22Rv1 (cell line): Measurements from ENCODE around the gene RACK1.

ENCODE experiments used
- H3K27ac ChIP-seq: fragments of 450-650 bp; 2 replicates; pipeline ENCODE4 v1.5.1; 2017
- ZFX ChIP-seq: fragments of 450-650 bp; IDR thresholded peaks from 2 replicates; pipeline ENCODE4 v1.6.1; 2017; ENCODE audit warnings: antibody characterized with exemption, borderline replicate concordance
- TF ChIP-seq, protein P1 (sequence below): fragments of 450-650 bp; IDR thresholded peaks from 2 replicates; pipeline ENCODE4 v1.5.1; 2017; ENCODE audit warnings: mild to moderate bottlenecking

Gene RACK1

DNA sequence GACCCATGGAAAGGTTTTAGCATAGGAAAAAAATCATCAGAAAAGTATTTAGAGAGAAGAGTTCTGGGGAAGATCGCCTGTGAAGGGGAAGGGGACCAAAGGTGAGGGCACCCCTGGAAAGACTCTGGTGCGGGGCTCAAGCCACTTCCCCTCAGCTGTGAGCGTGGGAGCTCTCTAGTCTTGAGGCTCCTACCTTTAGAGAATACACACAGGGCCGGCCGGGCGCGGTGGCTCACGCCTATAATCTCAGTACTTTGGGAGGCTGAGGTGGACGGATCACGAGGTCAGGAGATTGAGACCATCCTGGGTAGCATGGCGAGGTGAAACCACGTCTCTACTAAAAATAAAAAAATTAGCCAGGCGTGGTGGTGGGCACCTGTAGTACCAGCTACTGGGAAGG lies 13.7 kb downstream of the RACK1 start:
- TF ChIP-seq, protein P1, sequence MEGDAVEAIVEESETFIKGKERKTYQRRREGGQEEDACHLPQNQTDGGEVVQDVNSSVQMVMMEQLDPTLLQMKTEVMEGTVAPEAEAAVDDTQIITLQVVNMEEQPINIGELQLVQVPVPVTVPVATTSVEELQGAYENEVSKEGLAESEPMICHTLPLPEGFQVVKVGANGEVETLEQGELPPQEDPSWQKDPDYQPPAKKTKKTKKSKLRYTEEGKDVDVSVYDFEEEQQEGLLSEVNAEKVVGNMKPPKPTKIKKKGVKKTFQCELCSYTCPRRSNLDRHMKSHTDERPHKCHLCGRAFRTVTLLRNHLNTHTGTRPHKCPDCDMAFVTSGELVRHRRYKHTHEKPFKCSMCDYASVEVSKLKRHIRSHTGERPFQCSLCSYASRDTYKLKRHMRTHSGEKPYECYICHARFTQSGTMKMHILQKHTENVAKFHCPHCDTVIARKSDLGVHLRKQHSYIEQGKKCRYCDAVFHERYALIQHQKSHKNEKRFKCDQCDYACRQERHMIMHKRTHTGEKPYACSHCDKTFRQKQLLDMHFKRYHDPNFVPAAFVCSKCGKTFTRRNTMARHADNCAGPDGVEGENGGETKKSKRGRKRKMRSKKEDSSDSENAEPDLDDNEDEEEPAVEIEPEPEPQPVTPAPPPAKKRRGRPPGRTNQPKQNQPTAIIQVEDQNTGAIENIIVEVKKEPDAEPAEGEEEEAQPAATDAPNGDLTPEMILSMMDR, result no peak
- no peak for TF ChIP-seq ZFX
- H3K27ac ChIP-seq, result no peak overlapping the region

DNA sequence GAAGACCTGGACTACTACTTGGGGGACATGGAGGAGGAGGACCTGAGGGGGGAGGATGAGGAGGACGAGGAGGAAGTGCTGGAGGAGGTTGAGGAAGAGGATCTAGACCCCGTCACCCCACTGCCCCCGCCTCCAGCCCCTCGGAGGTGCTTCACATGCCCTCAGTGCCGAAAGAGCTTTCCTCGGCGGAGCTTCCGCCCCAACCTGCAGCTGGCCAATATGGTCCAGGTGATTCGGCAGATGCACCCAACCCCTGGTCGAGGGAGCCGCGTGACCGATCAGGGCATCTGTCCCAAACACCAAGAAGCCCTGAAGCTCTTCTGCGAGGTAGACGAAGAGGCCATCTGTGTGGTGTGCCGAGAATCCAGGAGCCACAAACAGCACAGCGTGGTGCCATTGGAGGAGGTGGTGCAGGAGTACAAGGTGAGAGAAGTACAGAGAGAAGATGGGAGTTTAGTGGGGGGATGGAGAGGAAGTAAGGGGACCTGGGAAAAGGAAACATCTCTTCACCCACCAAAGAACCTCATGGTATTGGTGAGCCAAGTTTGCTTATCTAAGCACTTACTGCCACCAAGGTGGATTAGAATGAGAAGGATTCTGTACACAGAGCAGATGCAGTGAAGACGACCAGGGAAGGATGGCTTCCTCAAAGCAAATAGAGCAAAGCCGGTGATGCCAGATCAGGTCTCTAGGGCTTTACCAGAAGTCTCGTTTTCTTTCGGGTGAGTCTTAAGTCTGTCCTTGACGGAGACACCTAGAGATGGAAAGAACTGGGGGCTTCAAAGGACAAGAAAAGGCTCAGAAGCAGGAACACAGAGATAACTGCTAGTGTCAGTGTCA lies 19.1 kb downstream of the RACK1 start:
- TF ChIP-seq, protein P1, result no peak
- no peak for TF ChIP-seq ZFX
- peak overlapping the region; percentile 99 for H3K27ac ChIP-seq

DNA sequence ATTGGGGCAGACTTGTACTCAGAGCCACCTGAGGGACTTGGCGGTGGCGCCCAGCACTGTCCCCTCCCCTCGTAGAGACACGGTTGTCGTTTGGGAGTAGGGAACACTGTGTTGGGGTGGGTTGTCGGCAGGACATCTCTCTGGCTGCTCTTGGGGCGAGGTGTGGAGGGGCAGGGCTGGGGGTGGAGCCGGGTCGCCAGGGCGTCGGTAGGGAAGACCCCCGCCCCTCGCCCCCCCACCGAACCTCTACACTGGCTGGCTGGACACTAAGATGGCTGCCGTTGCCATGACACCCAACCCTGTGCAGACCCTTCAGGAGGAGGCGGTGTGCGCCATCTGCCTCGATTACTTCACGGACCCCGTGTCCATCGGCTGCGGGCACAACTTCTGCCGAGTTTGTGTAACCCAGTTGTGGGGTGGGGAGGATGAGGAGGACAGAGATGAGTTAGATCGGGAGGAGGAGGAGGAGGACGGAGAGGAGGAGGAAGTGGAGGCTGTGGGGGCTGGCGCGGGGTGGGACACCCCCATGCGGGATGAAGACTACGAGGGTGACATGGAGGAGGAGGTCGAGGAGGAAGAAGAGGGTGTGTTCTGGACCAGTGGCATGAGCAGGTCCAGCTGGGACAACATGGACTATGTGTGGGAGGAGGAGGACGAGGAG lies 19.8 kb downstream of the RACK1 start:
- peak overlapping the region; percentile 99 for H3K27ac ChIP-seq
- TF ChIP-seq ZFX, result no peak
- TF ChIP-seq, protein P1, result no peak

DNA sequence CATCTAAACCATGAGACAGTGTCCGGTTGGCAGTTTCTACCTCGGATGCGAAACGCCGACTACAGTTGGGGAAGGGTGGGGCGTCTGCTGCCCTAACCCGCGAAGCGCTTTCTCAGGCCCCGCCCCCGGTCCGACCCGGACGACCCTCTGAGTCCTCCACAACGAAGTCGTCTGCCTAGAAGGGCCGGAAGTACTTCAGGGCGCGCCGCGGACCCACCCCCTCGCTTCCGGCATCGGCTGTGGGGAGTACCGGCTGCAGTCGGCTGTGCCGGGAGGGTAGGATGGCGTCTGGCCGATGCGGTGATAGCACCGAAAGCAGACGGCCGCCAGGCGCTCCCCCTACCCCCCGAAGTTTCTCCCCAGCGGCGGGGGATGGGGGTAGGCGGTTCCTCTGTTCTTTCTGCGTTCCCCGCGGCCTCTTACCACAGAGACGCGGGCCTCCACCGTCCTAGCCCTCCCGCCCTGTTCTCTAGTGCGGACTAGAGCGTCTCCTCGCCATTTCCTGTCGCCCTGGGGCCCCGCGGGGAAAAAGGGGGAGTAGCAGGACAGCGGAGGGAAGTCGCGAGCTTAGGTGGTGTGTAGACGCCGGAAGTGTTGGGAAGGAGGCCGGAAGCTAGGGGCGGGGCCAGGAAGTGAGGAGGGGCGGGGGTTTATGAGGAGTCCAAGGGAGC lies 20.5 kb downstream of the RACK1 start, which contains the start of gene TRIM41:
TRIM41 (plus strand) TSS at position 224 of the 671 bp plus-strand sequence. CDS start 719 bp downstream, outside the sequence.
- H3K27ac ChIP-seq, result peak within 1 kb of the TSS; percentile 99
- no peak for TF ChIP-seq ZFX
- TF ChIP-seq, protein P1, result 0 out of 2 replicates have a peak, but pooled peaks have one; percentile 11

DNA sequence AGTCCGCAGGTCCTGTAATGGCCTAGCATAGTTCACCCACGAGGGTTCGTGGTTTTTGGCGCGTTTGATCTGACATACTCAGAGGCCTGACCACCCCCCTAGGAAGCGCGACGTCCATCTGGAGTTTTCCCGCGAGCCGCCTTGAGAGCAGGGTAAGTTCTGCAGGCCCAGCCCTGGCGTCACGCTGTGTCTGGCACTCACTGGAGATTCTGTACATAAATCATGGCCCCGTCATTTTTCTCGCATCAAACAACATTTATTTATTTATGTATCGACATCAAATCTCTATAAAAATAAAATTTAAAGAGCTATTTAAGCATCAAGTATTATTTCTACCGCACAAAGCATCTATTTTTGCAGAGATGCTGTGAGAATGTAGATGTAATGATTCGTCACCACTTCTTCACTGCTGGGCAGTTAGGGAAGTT lies 21.1 kb downstream of the RACK1 start:
- no peak for TF ChIP-seq ZFX
- TF ChIP-seq, protein P1, result no peak
- H3K27ac ChIP-seq, result peak overlapping the region; percentile 99

DNA sequence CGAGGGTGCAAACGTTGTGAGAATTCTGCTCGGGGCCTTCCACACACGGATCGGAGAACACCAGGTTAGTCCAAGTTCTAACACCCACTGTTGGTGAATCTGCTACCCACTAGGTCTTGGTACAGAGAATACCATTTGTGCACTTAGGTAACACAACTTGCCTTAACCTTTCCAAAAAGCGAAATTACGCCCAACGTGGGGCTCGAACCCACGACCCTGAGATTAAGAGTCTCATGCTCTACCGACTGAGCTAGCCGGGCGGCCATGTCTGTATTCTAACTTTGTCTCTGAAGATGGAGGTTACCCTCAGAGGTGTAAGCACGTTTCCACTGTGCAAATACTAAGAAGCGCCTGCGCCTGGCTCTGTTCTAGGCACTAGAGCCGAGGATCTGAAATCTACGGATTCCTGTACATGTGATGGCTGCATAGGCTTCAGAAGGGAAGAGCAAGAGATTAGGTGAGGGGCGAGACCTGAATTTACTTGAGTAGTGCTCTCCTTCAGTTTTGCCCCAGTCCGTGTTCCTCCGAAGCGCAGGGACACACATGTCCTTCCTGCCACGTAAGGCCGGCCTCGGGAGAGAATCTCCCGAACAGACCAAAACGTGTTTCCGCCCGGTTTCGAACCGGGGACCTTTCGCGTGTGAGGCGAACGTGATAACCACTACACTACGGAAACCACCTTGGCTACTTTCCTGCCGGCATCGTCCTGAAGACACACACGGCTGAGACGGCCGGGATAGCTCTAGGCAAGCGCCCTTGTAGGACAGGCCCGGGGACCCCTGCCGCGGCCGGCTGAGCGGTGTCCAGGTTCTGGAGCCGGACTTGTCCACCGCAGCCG lies 21.7 kb downstream of the RACK1 start:
- TF ChIP-seq ZFX, result no peak
- TF ChIP-seq, protein P1, result no peak
- peak overlapping the region; percentile 99 for H3K27ac ChIP-seq
